ENCODE measurements around the gene SQOR. TPM values are rescaled to one million over a fixed set of nuclear protein-coding genes. Genes with fewer than 3 reads are reported as not detected.
A peak's percentile ranks its signal among the peaks of the same experiment; 100 is the strongest.

Gene SQOR
- 310 and 317 TPM in 2 replicates for total RNA-seq

GRCh38 chr15:45634432-45635190 is at the start of gene SQOR:
Gene SQOR (plus strand): TSS chr15:45635029. CDS start chr15:45658924, 23,895 bp downstream.
- no peak for TF ChIP-seq CTCF (IDR thresholded peaks at IDR 0.05; ENCODE audit: insufficient read depth, low read length, severe bottlenecking)
- Histone ChIP-seq H3K27me3 (ENCODE audit: control insufficient read depth, insufficient read depth, low read length) (no peaks in the 10 kb centered on the region), H3K4me3 (ENCODE audit: low read depth, low read length) (peak within 1 kb of the TSS; percentile 84), H3K36me3 (ENCODE audit: control insufficient read depth, insufficient read depth, low read length) (no peaks in the 10 kb centered on the region)
- FAIRE-seq (no peak), DNase-seq (ENCODE audit: low read depth) (peak; percentile 71)

- Histone ChIP-seq H3K27me3 (ENCODE audit: control insufficient read depth, insufficient read depth, low read length) (no peaks in the 10 kb centered on the region), H3K36me3 (ENCODE audit: control insufficient read depth, insufficient read depth, low read length) (no peaks in the 10 kb centered on the region), H3K4me3 (ENCODE audit: low read depth, low read length) (no peak overlapping the region)
- no peak for DNase-seq (ENCODE audit: low read depth)
- no peak for FAIRE-seq
- TF ChIP-seq CTCF (IDR thresholded peaks at IDR 0.05; ENCODE audit: insufficient read depth, low read length, severe bottlenecking) = no peak
Observed at GRCh38 chr15:45585069-45585791, 49.6 kb upstream of the SQOR start.

DNA sequence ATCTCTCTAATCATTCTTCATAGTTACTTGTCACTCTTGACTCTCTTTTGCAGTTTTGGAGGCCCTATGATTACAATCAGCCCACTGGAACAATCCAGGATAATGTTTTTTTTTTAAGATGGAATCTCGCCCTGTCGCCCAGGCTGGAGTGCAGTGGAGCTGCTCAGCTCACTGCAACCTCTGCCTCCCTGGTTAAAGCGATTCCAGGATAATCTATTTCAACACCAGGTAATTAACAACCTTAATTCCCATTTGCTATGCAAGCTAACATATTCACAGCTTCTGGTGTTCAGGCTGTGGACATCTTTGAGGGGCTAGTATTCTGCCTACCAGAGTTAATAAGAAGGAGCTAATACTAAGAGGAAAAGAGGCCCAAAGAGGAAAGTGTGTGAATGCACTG is 48.7 kb upstream of the SQOR start:
- DNase-seq (ENCODE audit: low read depth) (no peak), FAIRE-seq (no peak)
- Histone ChIP-seq H3K36me3 (ENCODE audit: control insufficient read depth, insufficient read depth, low read length) (no peaks in the 10 kb centered on the region), H3K27me3 (ENCODE audit: control insufficient read depth, insufficient read depth, low read length) (no peaks in the 10 kb centered on the region), H3K4me3 (ENCODE audit: low read depth, low read length) (peak overlapping the region; percentile 56)
- no peak for TF ChIP-seq CTCF (IDR thresholded peaks at IDR 0.05; ENCODE audit: insufficient read depth, low read length, severe bottlenecking)

GRCh38 chr15:45586601-45587094 is 48.2 kb upstream of the SQOR start:
- Histone ChIP-seq H3K27me3 (ENCODE audit: control insufficient read depth, insufficient read depth, low read length) (no peaks in the 10 kb centered on the region), H3K4me3 (ENCODE audit: low read depth, low read length) (peak overlapping the region; percentile 56), H3K36me3 (ENCODE audit: control insufficient read depth, insufficient read depth, low read length) (no peaks in the 10 kb centered on the region)
- FAIRE-seq (no peak), DNase-seq (ENCODE audit: low read depth) (no peak)
- TF ChIP-seq CTCF (IDR thresholded peaks at IDR 0.05; ENCODE audit: insufficient read depth, low read length, severe bottlenecking) = no peak

DNA sequence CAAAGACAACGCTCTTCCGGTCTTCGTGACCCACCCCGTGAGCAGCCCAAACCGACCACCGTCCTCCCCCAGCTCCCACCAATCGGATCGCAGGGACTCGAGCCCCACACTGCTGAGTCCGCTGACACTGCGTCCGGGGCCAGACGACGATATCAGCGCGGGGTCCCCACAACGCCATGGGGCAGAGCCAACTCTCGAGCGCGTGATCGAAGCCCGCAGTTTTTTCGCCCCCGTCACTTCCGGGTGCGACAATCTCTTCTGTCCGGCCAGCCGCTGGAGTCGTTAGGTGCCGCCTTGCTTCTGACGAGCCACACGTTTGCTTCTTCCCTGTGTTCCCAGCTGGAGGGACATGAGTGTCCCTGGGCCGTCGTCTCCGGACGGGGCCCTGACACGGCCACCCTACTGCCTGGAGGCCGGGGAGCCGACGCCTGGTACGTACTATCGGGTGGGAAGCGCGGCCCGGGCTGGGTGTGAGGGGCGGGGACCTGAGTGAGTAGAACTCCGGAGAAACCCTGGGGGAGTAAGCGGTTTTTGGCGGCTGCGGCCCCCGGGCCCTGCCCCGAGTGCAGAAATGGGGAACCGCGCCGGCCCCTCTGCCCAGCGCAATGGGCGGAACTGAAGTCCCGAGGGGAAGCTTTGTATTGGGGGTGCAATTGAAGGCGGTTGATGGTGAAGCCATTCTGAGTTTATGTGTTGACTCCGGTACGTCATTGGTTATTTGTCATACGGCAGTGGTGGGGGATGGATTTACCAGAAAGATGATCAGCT is 47.5 kb upstream of the SQOR start, which contains the start of gene BLOC1S6:
TSS of gene BLOC1S6 (plus strand) at position 285 of the 768 bp plus-strand sequence. CDS start at position 350, 65 bp downstream.
- no peaks in the 10 kb centered on the region for H3K36me3 ChIP-seq (ENCODE audit: control insufficient read depth, insufficient read depth, low read length)
- FAIRE-seq = no peak
- DNase-seq (ENCODE audit: low read depth) = peak; percentile 81
- peak within 1 kb of the TSS; percentile 56 for H3K4me3 ChIP-seq (ENCODE audit: low read depth, low read length)
- no peaks in the 10 kb centered on the region for H3K27me3 ChIP-seq (ENCODE audit: control insufficient read depth, insufficient read depth, low read length)
- no peak for TF ChIP-seq CTCF (IDR thresholded peaks at IDR 0.05; ENCODE audit: insufficient read depth, low read length, severe bottlenecking)

All from bronchial epithelial cell (primary cell).